Astrocyte of the spinal cord (primary cell): ENCODE data around the gene PLCH2.

Source experiments
- DNase-seq: peaks from one replicate; pipeline ENCODE4 v3.0.0; 2011; ENCODE audit warnings: low read depth, low spot score
- H3K4me3 ChIP-seq: 2 replicates; pipeline ENCODE4 v1.5.1; 2011; ENCODE audit warnings: low read depth, mild to moderate bottlenecking, low read length, moderate library complexity
- in situ Hi-C: cut with HindIII; loops from 2 replicates; pipeline ENCODE4 v1.10.0; 2017; ENCODE audit warnings: low sequenced_read_pairs
- TF ChIP-seq, protein P1 (sequence below): IDR thresholded peaks from 2 replicates; pipeline ENCODE4 v1.5.1; 2012; ENCODE audit warnings: low read depth, mild to moderate bottlenecking, low read length, inconsistent platforms

Gene PLCH2

GRCh38 chr1:2429780-2430591 is 46.1 kb upstream of the PLCH2 start:
- in situ Hi-C loops: no loop called here
- H3K4me3 ChIP-seq: no peak overlapping the region
- DNase-seq: no peak
- TF ChIP-seq, protein P1, sequence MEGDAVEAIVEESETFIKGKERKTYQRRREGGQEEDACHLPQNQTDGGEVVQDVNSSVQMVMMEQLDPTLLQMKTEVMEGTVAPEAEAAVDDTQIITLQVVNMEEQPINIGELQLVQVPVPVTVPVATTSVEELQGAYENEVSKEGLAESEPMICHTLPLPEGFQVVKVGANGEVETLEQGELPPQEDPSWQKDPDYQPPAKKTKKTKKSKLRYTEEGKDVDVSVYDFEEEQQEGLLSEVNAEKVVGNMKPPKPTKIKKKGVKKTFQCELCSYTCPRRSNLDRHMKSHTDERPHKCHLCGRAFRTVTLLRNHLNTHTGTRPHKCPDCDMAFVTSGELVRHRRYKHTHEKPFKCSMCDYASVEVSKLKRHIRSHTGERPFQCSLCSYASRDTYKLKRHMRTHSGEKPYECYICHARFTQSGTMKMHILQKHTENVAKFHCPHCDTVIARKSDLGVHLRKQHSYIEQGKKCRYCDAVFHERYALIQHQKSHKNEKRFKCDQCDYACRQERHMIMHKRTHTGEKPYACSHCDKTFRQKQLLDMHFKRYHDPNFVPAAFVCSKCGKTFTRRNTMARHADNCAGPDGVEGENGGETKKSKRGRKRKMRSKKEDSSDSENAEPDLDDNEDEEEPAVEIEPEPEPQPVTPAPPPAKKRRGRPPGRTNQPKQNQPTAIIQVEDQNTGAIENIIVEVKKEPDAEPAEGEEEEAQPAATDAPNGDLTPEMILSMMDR: peak; percentile 48

GRCh38 chr1:2430592-2430973 is 45.5 kb upstream of the PLCH2 start:
- TF ChIP-seq, protein P1: no peak
- no peak for DNase-seq
- in situ Hi-C loops: no loop called here
- no peak overlapping the region for H3K4me3 ChIP-seq

GRCh38 chr1:2431103-2431502 is 45.0 kb upstream of the PLCH2 start:
- H3K4me3 ChIP-seq: no peak overlapping the region
- DNase-seq: no peak
- TF ChIP-seq, protein P1: no peak
- in situ Hi-C loops: no loop called here

DNA sequence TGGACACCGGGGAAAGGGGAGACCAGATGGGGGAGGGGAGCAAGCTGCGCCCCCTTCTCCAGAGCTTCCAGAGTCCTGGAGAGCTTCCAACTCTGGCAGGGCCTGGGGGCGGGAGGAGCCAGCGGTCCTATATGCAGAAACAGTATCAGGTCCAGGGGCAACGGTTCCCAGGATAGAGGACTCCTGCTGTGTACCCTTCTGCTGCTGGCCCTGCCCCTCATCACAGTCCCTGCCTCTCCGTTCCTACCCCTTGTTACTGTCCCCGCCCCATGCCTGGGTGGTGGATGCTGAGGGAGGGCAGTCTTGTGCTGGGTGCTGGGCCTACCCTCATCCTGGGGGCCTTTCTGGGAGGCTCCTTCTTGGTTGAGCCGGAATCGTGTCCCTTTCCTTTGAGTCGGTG is 44.6 kb upstream of the PLCH2 start:
- TF ChIP-seq, protein P1: no peak
- no peak for DNase-seq
- no peak overlapping the region for H3K4me3 ChIP-seq
- in situ Hi-C loops: no loop called here

DNA sequence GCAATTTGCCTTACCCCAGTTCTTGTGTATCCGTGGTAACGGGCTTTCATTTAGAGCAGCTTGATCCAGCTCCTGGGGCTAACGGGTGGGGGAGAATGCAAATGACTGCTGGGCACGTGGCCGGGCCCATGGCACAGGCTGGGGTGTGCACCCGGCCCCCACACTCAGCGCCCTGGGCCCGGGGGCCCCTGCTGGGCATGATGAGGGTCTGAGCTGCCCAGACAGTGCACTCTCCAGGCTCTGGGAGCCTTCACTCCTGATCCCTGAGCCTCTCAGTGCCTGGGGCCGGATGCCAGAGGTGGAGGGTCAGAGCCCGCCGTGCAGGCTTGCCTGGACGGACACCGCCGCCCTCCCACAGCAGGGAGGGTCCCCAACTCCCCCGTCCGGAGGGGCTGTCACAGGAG is 43.6 kb upstream of the PLCH2 start:
- TF ChIP-seq, protein P1: no peak
- in situ Hi-C loops: no loop called here
- no peak overlapping the region for H3K4me3 ChIP-seq
- DNase-seq: no peak

- H3K4me3 ChIP-seq: no peak overlapping the region
- no peak for DNase-seq
- TF ChIP-seq, protein P1: no peak
- in situ Hi-C loops: no loop called here
Observed at GRCh38 chr1:2433196-2433595, 42.9 kb upstream of the PLCH2 start.
